Pancreas (tissue), 10 donors: ENCODE results near the gene GJD3. TPM values are rescaled to one million over a fixed set of nuclear protein-coding genes. Genes with fewer than 3 reads are reported as not detected.

Source experiments
- ATAC-seq, 4 donors: fragments of 200-7000 bp; cut with Tn5 transposase; one replicate each; pipeline versions ENCODE4 v1.8.0 to v1.9.1; 2020; ENCODE audit warnings: mild to moderate bottlenecking in 4 of 4, moderate library complexity in 4 of 4
- DNase-seq, 6 donors: peaks; one replicate each; pipeline ENCODE4 v3.0.0-alpha.2; 2020
- FAIRE-seq: peaks from 2 replicates; lab custom pipeline; 2012; peaks lifted over from hg19 to GRCh38; lab: Jason Lieb, UNC
- H3K27ac ChIP-seq, 4 donors: fragments of 200-600 bp; sonication (generic); 1 replicate in 3 of 4; 2 replicates in 1 of 4; pipeline versions ENCODE4 v1.5.0 to v1.8.0; 2020
- H3K27me3 ChIP-seq, 4 donors: fragments of 200-600 bp; one replicate each; pipeline ENCODE4 v1.8.0; 2021
- H3K36me3 ChIP-seq, 3 donors: fragments of 200-600 bp; sonication (generic) in 1 of 3; one replicate each; pipeline versions ENCODE4 v1.5.0 to v1.8.0; 2020 to 2021
- H3K4me1 ChIP-seq, 3 donors: fragments of 200-600 bp; one replicate each; pipeline ENCODE4 v1.8.0; 2021
- H3K4me3 ChIP-seq, 4 donors: fragments of 200-600 bp; sonication (generic) in 2 of 4; one replicate each; pipeline versions ENCODE4 v1.5.0 to v1.8.0; 2020 to 2021
- H3K9me3 ChIP-seq, 4 donors: fragments of 200-600 bp; one replicate each; pipeline ENCODE4 v1.8.0; 2021
- CTCF ChIP-seq, 4 donors: fragments of 200-600 bp; sonication (generic) in 3 of 4; IDR thresholded peaks; one replicate each; pipeline versions ENCODE4 v1.5.0 to v1.8.0; 2021; ENCODE audit warnings: antibody characterized with exemption in 4 of 4
- whole genome bisulfite sequencing, 2 donors: extraction: QIAGEN DNeasy Blood & Tissue Kit; methylation state at CpG; one replicate each; pipeline ENCODE4 v1.1.7; 2013; 5-methylcytosine and 5-hydroxymethylcytosine counted together
- intact Hi-C, 3 donors: fragments of 100-400 bp; cut with DNase I; formaldehyde crosslinking; loops; one replicate each; pipeline versions ENCODE4 v1.11.1 to v1.14.2; 2022
- polyA plus RNA-seq, 2 donors: library from polyadenylated mRNA; stranded (reverse); fragments of 200-250 nt; gene quantifications; one replicate each; pipeline ENCODE4 v1.2.3, GENCODE V29; 2013
- total RNA-seq, 6 donors: library from RNA; stranded (reverse); fragmentation: NEBNext Ultra II Directional in 4 of 6; extraction: Animal tissue kit (Norgen Biotek cat#: 25700) in 4 of 6; gene quantifications; one replicate each; pipeline versions ENCODE4 v1.2.1 to v1.2.4, GENCODE V29; 2021 to 2023
- donor health status: healthy with polysubstance abuse.
- donor health status: DM: no; HTN: no; CAD: no; lungs with moderate emphysema.
- donor health status: DM: no; HTN: no; CAD: no.
- donor health status: control.
- donor health status: control.
- donor health status: Bipolar disorder and iron deficiency.
- donor health status: DM: yes; HTN: yes; CAD: no.
- donor health status: DM: no; HTN: no; CAD: no.
- donor health status: DM: no; HTN: no; CAD: no.
- donor health status: DM: yes; HTN: yes; CAD: no.

Gene GJD3
- total and polyA plus RNA-seq, 8 donors = 0.09 to 0.67 (median 0.32) TPM; not detected in 2

- DNase-seq (peak in 2 of 6 donors; percentile 29 to 65), FAIRE-seq (no peak), ATAC-seq (no peak)
- no peak for TF ChIP-seq CTCF (IDR thresholded peaks at IDR 0.05)
- H3K27me3 ChIP-seq = no peaks in the 10 kb centered on the region
- H3K4me1 ChIP-seq = peaks cover 17 to 20% (median 19%) of the 10 kb centered on the region in 3 donors
- H3K4me3 ChIP-seq = no peak overlapping the region
- no peak overlapping the region for H3K27ac ChIP-seq
- WGBS, 2 donors = 86 to 87% methylated on average over 26 to 27 of the region's 27 CpGs
- H3K36me3 ChIP-seq = peaks cover 0 to 10% (median 9%) of the 10 kb centered on the region in 3 donors
- H3K9me3 ChIP-seq = no peaks in the 10 kb centered on the region
- intact Hi-C loops = loop anchor here (5.0 kb wide), 2 partner anchors 49 to 139 kb away; no protein-coding TSS in a partner anchor
Observed at GRCh38 chr17:40351359-40352236, 12.9 kb downstream of the GJD3 start.

GRCh38 chr17:40350689-40351358, 13.7 kb downstream of the GJD3 start:
- no peaks in the 10 kb centered on the region for H3K9me3 ChIP-seq
- DNase-seq = peak in 1 of 6 donors; percentile 43
- H3K27me3 ChIP-seq = no peaks in the 10 kb centered on the region
- TF ChIP-seq CTCF (IDR thresholded peaks at IDR 0.05) = no peak
- H3K27ac ChIP-seq = no peak overlapping the region
- peaks cover 18 to 27% (median 22%) of the 10 kb centered on the region in 3 donors for H3K4me1 ChIP-seq
- H3K4me3 ChIP-seq = no peak overlapping the region
- H3K36me3 ChIP-seq = peaks cover 0 to 10% (median 9%) of the 10 kb centered on the region in 3 donors
- WGBS, 2 donors = 75 to 79% methylated on average over 14 to 17 of the region's 17 CpGs
- ATAC-seq = no peak
- FAIRE-seq = no peak
- intact Hi-C loops = loop anchor here (5.0 kb wide), 2 partner anchors 49 to 139 kb away; no protein-coding TSS in a partner anchor

- intact Hi-C loops = loop anchor here (5.0 kb wide), 3 partner anchors 38 to 138 kb away; no protein-coding TSS in a partner anchor
- Histone ChIP-seq H3K27ac (no peak overlapping the region), H3K4me3 (no peak overlapping the region), H3K36me3 (peaks cover 0 to 10% (median 9%) of the 10 kb centered on the region in 3 donors), H3K9me3 (no peaks in the 10 kb centered on the region), H3K4me1 (peaks cover 18 to 34% (median 22%) of the 10 kb centered on the region in 3 donors), H3K27me3 (no peaks in the 10 kb centered on the region)
- FAIRE-seq (no peak), DNase-seq (peak in 2 of 6 donors; percentile 36 to 60), ATAC-seq (no peak)
- WGBS, 2 donors = 71 to 75% methylated on average over 19 of the region's 19 CpGs
- TF ChIP-seq CTCF (IDR thresholded peaks at IDR 0.05) = no peak
Observed at GRCh38 chr17:40349895-40350688, 14.4 kb downstream of the GJD3 start.

- FAIRE-seq (no peak), ATAC-seq (no peak), DNase-seq (peak in 1 of 6 donors; percentile 30)
- H3K27ac ChIP-seq = peak overlapping the region in 1 of 4 donors; percentile 44
- H3K9me3 ChIP-seq = no peaks in the 10 kb centered on the region
- H3K36me3 ChIP-seq = peaks cover 0 to 10% (median 9%) of the 10 kb centered on the region in 3 donors
- no peak for TF ChIP-seq CTCF (IDR thresholded peaks at IDR 0.05)
- no peaks in the 10 kb centered on the region for H3K27me3 ChIP-seq
- intact Hi-C loops = loop anchor here in 1 of 3 donors (5.0 kb wide), 1 partner anchor 37 kb away; no protein-coding TSS in a partner anchor
- H3K4me1 ChIP-seq = peaks cover 21 to 40% (median 22%) of the 10 kb centered on the region in 3 donors
- 77 to 78% methylated on average over 10 of the region's 10 CpGs for WGBS, 2 donors
- no peak overlapping the region for H3K4me3 ChIP-seq
Observed at GRCh38 chr17:40349477-40349894, 15.1 kb downstream of the GJD3 start.
